Stimulated activated CD8-positive, alpha-beta memory T cell treated with anti-CD3 and anti-CD28 coated beads, Interleukin-2, amount 100 ng/mL, for 48 hours (primary cell): ENCODE results near the gene CHL1.

Experiments
- DNase-seq, 2 donors: peaks; one replicate each; pipeline ENCODE4 v3.0.0-alpha.2; 2020; ENCODE audit warnings: low read depth in 2 of 2

Gene CHL1

GRCh38 chr3:278300-279064 is 81.9 kb downstream of the CHL1 start:
- no peak for DNase-seq

DNA sequence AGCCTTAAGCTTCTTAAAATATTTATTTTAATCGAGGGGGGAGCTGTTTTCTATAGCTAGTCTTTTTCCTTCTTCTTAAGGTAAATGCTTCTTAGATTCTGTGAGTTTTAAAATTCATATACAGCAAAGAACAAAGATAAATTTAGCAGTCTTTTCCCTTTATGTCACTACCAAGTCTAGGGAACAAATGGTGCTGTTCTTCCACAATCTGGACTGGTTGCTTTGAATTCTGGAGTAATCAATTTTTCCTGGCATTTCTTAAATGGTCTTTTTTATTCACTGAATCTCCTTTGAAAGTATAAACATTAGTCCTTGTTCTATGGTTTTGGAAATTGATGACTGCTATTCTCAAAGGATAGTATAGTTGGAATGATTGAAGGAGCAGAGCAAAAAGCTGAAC is 82.8 kb downstream of the CHL1 start:
- DNase-seq = no peak

- DNase-seq = no peak
These were observed 84.1 kb downstream of the CHL1 start for GRCh38 chr3:280681-281080.

DNA sequence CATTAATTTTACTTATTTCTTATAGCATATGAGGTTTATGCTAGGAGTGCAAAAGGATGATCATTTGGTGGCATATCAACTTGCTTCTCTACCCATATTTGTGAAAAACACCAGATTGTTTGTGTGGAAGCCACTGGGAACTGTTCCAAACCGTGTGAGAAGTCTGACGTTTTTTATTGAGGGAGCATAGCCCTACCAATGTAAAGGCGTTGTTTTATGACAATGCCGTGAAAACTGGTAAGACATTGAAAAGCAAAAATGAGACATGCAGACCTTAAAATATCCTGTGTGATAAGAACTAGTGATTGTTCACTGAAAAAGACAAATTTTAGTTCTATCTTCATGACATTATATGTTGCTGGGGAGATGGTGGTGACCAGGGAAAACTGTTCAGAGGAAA is 87.8 kb downstream of the CHL1 start:
- DNase-seq = no peak

DNA sequence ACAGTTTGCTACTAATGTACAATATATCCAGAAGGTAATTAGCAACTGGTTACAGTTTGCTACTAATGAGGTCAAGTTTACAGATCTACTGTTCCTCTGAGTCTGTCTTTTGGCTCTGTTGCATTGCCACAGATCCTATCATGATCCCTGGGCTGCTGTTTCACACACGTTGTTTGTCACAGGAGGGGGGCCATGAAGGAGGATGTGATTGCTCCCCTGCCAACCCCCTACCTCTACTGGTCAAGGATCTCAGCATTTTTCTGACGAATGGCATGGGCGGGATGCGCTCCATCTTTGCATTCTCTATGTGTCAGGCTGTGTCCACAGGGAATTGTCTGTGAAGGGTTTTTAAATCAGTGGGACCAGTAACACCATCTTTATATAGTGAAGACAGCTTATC is 91.9 kb downstream of the CHL1 start:
- DNase-seq = no peak

- DNase-seq = no peak
These were observed 94.5 kb downstream of the CHL1 start for GRCh38 chr3:291028-291427.

- no peak for DNase-seq
These were observed 95.3 kb downstream of the CHL1 start for GRCh38 chr3:291646-292436.

GRCh38 chr3:294096-294495 is 97.5 kb downstream of the CHL1 start:
- no peak for DNase-seq

DNA sequence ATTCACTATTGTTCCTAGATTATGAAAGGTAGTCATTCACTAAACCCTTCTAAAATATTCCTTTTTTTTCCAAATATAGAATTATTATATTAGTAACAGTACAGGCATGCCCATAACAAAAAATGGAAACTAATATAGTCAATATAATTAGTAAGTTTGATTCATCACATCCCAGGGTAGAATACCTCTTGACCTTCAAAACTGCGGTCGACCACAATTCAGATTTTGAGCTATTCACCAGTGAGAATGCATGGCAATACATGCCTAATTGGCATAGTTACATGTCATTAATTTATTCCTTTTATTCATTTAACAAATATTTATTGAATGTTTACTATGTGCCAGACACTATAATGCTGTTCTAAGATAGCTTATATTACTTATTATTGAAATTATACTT is 98.0 kb downstream of the CHL1 start:
- DNase-seq = no peak

DNA sequence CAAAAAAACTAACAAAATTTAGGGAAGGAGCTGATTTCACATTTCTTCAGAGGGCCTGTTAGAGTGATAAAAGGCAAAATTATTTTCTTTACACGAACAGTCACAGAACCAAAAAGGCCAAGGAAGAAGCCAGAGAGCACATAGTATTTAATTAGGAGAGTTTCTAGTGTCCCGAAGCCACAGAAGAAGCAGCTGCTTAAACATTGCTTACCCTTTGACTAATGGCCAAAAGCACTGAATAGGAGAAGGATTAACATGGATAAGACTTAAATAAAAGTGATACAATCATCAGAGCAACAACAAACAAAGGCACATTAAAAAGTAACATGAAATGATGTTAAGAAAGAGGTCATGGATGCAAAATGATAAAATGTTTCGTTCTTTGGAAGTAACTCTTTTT is 98.6 kb downstream of the CHL1 start:
- no peak for DNase-seq

DNA sequence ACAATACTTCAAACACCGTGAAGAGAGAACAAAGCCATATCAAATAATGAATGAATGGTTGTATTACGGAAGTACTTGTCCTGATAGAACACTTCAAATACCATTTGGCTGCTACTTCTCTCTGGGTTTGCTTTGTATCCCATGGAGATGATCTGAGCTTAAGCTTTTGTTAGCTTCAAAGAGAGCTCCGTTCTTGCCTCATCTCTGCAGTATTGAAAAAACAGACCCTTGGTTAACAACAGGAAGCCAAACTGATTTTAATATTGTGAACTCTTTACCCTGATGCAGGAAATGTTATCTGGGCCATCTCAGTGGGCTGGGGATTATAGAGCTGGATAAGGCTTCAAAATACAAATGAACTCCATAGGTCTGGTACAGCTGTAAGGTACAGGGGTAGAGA is 101.0 kb downstream of the CHL1 start:
- DNase-seq = no peak

GRCh38 chr3:299590-300301 is 103.2 kb downstream of the CHL1 start:
- no peak for DNase-seq

DNA sequence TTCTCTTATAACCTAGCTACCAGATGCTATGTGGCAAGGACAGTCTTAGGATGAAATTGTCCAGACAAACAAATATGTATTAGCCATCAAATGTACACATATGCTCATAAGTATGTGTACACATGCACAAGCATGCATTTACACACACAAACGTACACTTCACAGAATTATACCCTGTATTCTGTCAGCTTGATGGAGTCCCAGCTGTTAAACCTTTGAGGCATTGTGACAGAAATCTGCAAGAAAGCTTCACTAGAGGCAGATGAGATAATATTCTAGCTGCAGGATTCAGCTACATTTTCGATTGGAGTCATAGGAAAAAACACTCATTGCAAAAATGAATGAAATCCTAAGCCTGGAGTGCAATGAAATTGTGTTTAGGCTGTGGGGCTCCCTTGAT is 110.6 kb downstream of the CHL1 start:
- DNase-seq = no peak

DNA sequence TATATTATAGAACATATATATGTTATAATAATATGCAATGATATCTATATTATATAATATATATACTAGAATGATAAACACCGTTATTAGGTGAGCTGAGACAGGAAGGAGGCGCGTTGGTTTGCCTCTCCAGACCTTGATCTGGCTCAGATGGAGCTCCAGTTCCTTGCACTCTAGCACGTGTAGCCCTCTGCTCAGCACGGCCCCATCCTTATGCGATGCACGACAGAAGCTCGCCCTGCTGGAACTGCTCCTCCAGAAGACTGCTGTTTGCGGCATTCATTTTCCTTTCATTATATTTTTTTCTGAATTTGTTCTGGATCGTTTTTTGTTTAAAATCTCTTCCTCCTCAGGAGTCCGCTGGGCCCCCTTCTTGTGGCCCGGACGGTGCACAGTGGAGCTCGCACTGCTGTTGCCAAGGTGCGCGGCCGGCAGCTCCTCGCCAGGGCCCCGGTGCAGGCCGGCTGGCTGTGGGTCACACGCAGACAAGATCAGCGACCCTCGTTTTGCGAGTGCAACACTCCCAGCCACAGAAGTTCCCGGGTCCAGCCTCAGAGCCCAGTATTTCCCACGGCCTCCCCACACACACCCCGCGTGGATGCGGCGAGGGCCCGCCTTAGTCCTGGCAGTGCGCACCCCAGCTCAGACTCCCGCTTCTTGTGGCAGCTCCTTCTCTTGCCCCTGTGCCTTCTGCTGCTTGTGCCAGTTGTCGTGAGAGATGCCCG is 112.2 kb downstream of the CHL1 start:
- no peak for DNase-seq

GRCh38 chr3:312160-312733 is 115.7 kb downstream of the CHL1 start:
- DNase-seq = no peak

GRCh38 chr3:312911-313310 is 116.3 kb downstream of the CHL1 start:
- no peak for DNase-seq

GRCh38 chr3:317012-317411 is 120.4 kb downstream of the CHL1 start:
- DNase-seq = no peak

DNA sequence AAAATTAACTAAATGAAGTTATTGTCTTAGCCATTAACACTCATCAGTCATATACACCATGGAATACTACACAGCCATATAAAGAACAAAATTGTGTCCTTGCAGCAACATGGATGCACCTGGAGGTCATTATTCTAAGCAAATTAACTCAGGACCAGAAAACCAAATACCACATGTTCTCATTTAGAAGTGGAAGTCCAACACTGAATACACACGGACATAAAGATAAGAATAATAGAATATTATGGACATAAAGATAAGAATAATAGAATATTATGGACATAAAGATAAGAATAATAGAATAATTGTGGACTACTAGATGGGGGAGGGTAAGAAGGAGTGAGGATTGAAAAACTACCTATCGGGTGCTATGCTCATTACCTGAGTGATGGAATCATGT is 122.3 kb downstream of the CHL1 start:
- DNase-seq = no peak

DNA sequence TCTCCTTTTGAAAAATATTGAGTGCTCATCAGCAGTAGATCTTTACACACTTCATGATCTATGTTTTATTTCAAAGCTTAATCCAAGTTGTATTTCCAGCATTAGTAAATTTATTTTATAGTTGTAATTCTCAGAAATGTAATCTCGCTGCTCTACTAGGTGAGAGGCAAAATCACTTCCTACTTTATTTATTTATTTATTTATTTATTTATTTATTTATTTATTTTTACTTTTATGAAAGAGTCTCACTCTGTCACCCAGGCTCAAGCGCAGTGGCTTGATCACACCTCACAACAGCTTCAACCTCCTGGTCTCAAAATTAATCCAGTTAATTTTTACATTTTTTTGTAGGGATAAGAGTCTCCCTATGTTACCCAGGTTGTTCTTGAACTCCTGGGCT is 127.9 kb downstream of the CHL1 start:
- no peak for DNase-seq

- no peak for DNase-seq
These were observed 128.9 kb downstream of the CHL1 start for GRCh38 chr3:325495-325894.

- no peak for DNase-seq
These were observed 134.0 kb downstream of the CHL1 start for GRCh38 chr3:330494-331115.
